Measurements from ENCODE around the gene OR8G1. TPM values are rescaled to one million over a fixed set of nuclear protein-coding genes. Genes with fewer than 3 reads are reported as not detected.

The OR8G1 gene
- total and polyA plus RNA-seq, 7 donors: not detected

GRCh38 chr11:124197999-124198398, 42.9 kb upstream of the OR8G1 start:
- WGBS, 3 donors: 72 to 73% (median 73%) methylated on average over 2 of the region's 2 CpGs
- Histone ChIP-seq H3K9me3 (no peaks in the 10 kb centered on the region), H3K27me3 (ENCODE audit: insufficient read depth in 3 of 3, low read length in 2 of 3) (no peaks in the 10 kb centered on the region), H3K27ac (no peak overlapping the region), H3K36me3 (ENCODE audit: insufficient read depth in 1 of 2, low read depth in 1 of 2) (no peaks in the 10 kb centered on the region), H3K4me1 (no peaks in the 10 kb centered on the region), H3K4me3 (no peak overlapping the region)
- TF ChIP-seq CTCF (IDR thresholded peaks at IDR 0.05): no peak
- DNase-seq (no peak), ATAC-seq (no peak)
- intact Hi-C loops (cut with DNase I): no loop called here

DNA sequence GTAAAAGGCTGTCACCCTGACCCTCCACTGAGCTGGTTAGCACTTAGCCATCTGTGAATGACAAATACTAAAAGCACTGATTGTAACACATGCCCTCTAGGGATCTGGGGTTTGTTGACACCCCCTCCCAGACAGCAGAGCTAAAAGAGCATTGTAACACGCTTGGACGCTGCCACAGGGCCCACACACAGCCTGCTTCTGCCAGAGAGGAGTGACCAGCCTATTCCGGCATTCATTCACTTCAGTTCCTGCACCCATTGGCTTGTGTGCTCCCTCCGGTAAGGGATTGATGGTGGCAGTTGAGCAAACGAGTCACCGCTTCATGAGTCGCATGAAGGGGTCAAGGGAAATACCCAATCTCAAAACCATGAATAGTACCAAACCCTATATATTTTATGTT, 42.0 kb upstream of the OR8G1 start:
- Histone ChIP-seq H3K27me3 (ENCODE audit: insufficient read depth in 3 of 3, low read length in 2 of 3) (no peaks in the 10 kb centered on the region), H3K27ac (no peak overlapping the region), H3K4me3 (no peak overlapping the region), H3K36me3 (ENCODE audit: insufficient read depth in 1 of 2, low read depth in 1 of 2) (no peaks in the 10 kb centered on the region), H3K9me3 (no peaks in the 10 kb centered on the region), H3K4me1 (no peaks in the 10 kb centered on the region)
- no peak for TF ChIP-seq CTCF (IDR thresholded peaks at IDR 0.05)
- DNase-seq (no peak), ATAC-seq (no peak)
- 81 to 92% (median 83%) methylated on average over 7 of the region's 7 CpGs for WGBS, 3 donors
- intact Hi-C loops (cut with DNase I): no loop called here

- ATAC-seq: no peak
- WGBS, 3 donors: 57 to 71% (median 62%) methylated on average over 1 of the region's 1 CpG
- Histone ChIP-seq H3K9me3 (no peaks in the 10 kb centered on the region), H3K27ac (no peak overlapping the region), H3K4me3 (no peak overlapping the region), H3K36me3 (ENCODE audit: insufficient read depth in 1 of 2, low read depth in 1 of 2) (no peaks in the 10 kb centered on the region), H3K27me3 (ENCODE audit: insufficient read depth in 3 of 3, low read length in 2 of 3) (no peaks in the 10 kb centered on the region), H3K4me1 (no peaks in the 10 kb centered on the region)
- TF ChIP-seq CTCF (IDR thresholded peaks at IDR 0.05): no peak
- intact Hi-C loops (cut with DNase I): no loop called here
- no peak for DNase-seq
Observed at GRCh38 chr11:124199702-124200101, 41.2 kb upstream of the OR8G1 start.

GRCh38 chr11:124200671-124201070, 40.2 kb upstream of the OR8G1 start:
- intact Hi-C loops (cut with DNase I): no loop called here
- no peak overlapping the region for H3K27ac ChIP-seq
- DNase-seq (no peak), ATAC-seq (no peak)
- H3K4me1 ChIP-seq: no peaks in the 10 kb centered on the region
- H3K4me3 ChIP-seq: no peak overlapping the region
- no peak for TF ChIP-seq CTCF (IDR thresholded peaks at IDR 0.05)
- no peaks in the 10 kb centered on the region for H3K27me3 ChIP-seq (ENCODE audit: insufficient read depth in 3 of 3, low read length in 2 of 3)
- 91 to 96% (median 92%) methylated on average over 16 of the region's 16 CpGs for WGBS, 3 donors
- no peaks in the 10 kb centered on the region for H3K36me3 ChIP-seq (ENCODE audit: insufficient read depth in 1 of 2, low read depth in 1 of 2)
- no peaks in the 10 kb centered on the region for H3K9me3 ChIP-seq

GRCh38 chr11:124202951-124203350, 37.9 kb upstream of the OR8G1 start:
- intact Hi-C loops (cut with DNase I): no loop called here
- no peaks in the 10 kb centered on the region for H3K27me3 ChIP-seq (ENCODE audit: insufficient read depth in 3 of 3, low read length in 2 of 3)
- no peak overlapping the region for H3K27ac ChIP-seq
- no peak for TF ChIP-seq CTCF (IDR thresholded peaks at IDR 0.05)
- H3K4me3 ChIP-seq: no peak overlapping the region
- H3K9me3 ChIP-seq: no peaks in the 10 kb centered on the region
- WGBS, 3 donors: 23 to 31% (median 24%) methylated on average over 3 of the region's 3 CpGs
- ATAC-seq: no peak
- DNase-seq: no peak
- H3K36me3 ChIP-seq (ENCODE audit: insufficient read depth in 1 of 2, low read depth in 1 of 2): no peaks in the 10 kb centered on the region
- no peaks in the 10 kb centered on the region for H3K4me1 ChIP-seq

All from psoas muscle (tissue), 8 donors.